ENCODE measurements around the gene C2orf68.

- TF ChIP-seq, protein P1, sequence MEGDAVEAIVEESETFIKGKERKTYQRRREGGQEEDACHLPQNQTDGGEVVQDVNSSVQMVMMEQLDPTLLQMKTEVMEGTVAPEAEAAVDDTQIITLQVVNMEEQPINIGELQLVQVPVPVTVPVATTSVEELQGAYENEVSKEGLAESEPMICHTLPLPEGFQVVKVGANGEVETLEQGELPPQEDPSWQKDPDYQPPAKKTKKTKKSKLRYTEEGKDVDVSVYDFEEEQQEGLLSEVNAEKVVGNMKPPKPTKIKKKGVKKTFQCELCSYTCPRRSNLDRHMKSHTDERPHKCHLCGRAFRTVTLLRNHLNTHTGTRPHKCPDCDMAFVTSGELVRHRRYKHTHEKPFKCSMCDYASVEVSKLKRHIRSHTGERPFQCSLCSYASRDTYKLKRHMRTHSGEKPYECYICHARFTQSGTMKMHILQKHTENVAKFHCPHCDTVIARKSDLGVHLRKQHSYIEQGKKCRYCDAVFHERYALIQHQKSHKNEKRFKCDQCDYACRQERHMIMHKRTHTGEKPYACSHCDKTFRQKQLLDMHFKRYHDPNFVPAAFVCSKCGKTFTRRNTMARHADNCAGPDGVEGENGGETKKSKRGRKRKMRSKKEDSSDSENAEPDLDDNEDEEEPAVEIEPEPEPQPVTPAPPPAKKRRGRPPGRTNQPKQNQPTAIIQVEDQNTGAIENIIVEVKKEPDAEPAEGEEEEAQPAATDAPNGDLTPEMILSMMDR (conservative IDR thresholded peaks at IDR 0.05; ENCODE audit: low read depth, low read length) = no peak
- TF ChIP-seq EZH2 (IDR thresholded peaks at IDR 0.05; ENCODE audit: low read length, unreplicated experiment) = no peak
- TF ChIP-seq EZH2phosphoT487 (IDR thresholded peaks at IDR 0.05; ENCODE audit: borderline replicate concordance, low read length) = no peak
These were observed 30.9 kb upstream of the C2orf68 start for GRCh38 chr2:85642725-85643124.
